GM12878 (cell line): ENCODE measurements around the gene PCNP. TPM values are rescaled to one million over a fixed set of nuclear protein-coding genes. Genes with fewer than 3 reads are reported as not detected.

Source experiments
- ATAC-seq: fragments of 200-7000 bp; cut with Tn5 transposase; 3 replicates; pipeline ENCODE4 v1.9.1; 2020; ENCODE audit warnings: mild to moderate bottlenecking, moderate library complexity
- BruUV-seq: library from RNA; stranded (reverse); fragments of 400-500 nt; replicated peaks from 2 replicates; lab custom pipeline; 2021; lab: Mats Ljungman, UMichigan
- CTCF ChIA-PET: fragments of 300-600 bp; sonication (Branson Sonifier 250); formaldehyde crosslinking; extraction: SDS; loops from one replicate; lab custom pipeline; 2021; ENCODE audit warnings: inconsistent platforms; lab: Yijun Ruan, JAX
- POLR2A ChIA-PET: fragments of 350-600 bp; formaldehyde crosslinking; extraction: SDS; loops from one replicate; lab custom pipeline; 2021; ENCODE audit warnings: inconsistent platforms; lab: Charles Lee
- RAD21 ChIA-PET: fragments of 300-600 bp; sonication (Branson Sonifier 250); formaldehyde crosslinking; loops from one replicate; lab custom pipeline; 2023; ENCODE audit warnings: antibody characterized with exemption; ENCODE audit not compliant: unreplicated experiment; lab: Charles Lee
- SMC1A ChIA-PET: fragments of 300-600 bp; sonication (Branson Sonifier 250); formaldehyde crosslinking; loops from one replicate; lab custom pipeline; 2023; ENCODE audit not compliant: unreplicated experiment, uncharacterized antibody; lab: Charles Lee
- DNase-seq: peaks from one replicate; pipeline ENCODE4 v3.0.0-alpha.2; 2011; ENCODE audit warnings: low read depth, low spot score
- FAIRE-seq: peaks from 3 replicates; lab custom pipeline; 2011; peaks lifted over from hg19 to GRCh38; lab: Jason Lieb, UNC
- H2AFZ ChIP-seq: 2 replicates; pipeline ENCODE4 v1.6.0; 2011; ENCODE audit warnings: low read depth, low read length, control low read depth; ENCODE audit not compliant: control insufficient read depth
- H3K27ac ChIP-seq: 2 replicates; pipeline ENCODE4 v1.5.1; 2011; ENCODE audit warnings: control low read depth; ENCODE audit not compliant: control insufficient read depth, insufficient read depth
- H3K27me3 ChIP-seq, 2 experiments: replicated peaks in 1 of 2; 2 replicates each; pipeline versions ENCODE4 v1.6.0 to v1.6.1; 2011; ENCODE audit warnings: low read length in 1 of 2; ENCODE audit not compliant: control insufficient read depth in 2 of 2, insufficient read depth in 2 of 2
- H3K36me3 ChIP-seq, 2 experiments: 2 replicates each; pipeline ENCODE4 v1.5.1; 2011; ENCODE audit warnings: low read length in 1 of 2; ENCODE audit not compliant: control insufficient read depth in 2 of 2, insufficient read depth in 2 of 2
- H3K4me1 ChIP-seq: 2 replicates; pipeline ENCODE4 v1.6.1; 2011; ENCODE audit warnings: mild to moderate bottlenecking, low read length, moderate library complexity, mixed read lengths; ENCODE audit not compliant: control insufficient read depth, insufficient read depth
- H3K4me2 ChIP-seq: 2 replicates; pipeline ENCODE4 v1.6.0; 2011; ENCODE audit warnings: control low read depth; ENCODE audit not compliant: control insufficient read depth, insufficient read depth
- H3K4me3 ChIP-seq: fragments of 200-600 bp; sonication (generic); 2 replicates; pipeline ENCODE4 v1.5.1; 2016
- H3K79me2 ChIP-seq: 2 replicates; pipeline ENCODE4 v1.6.0; 2011; ENCODE audit warnings: low read length; ENCODE audit not compliant: control insufficient read depth, insufficient read depth
- H3K9ac ChIP-seq: 2 replicates; pipeline ENCODE4 v1.8.0; 2011; ENCODE audit warnings: low read length, control low read depth, mixed read lengths; ENCODE audit not compliant: control insufficient read depth, insufficient read depth
- H3K9me3 ChIP-seq: replicated peaks from 3 replicates; pipeline ENCODE4 v1.5.1; 2011; ENCODE audit warnings: mild to moderate bottlenecking, low read length; ENCODE audit not compliant: control insufficient read depth, insufficient read depth
- H4K20me1 ChIP-seq: 2 replicates; pipeline ENCODE4 v1.6.0; 2011; ENCODE audit not compliant: control insufficient read depth, insufficient read depth
- CBX5 ChIP-seq: sonication (generic); IDR thresholded peaks from 2 replicates; pipeline ENCODE4 v1.6.1; 2016; ENCODE audit warnings: low read depth, moderate library complexity, mild to moderate bottlenecking, inconsistent platforms
- CHD1 ChIP-seq: IDR thresholded peaks from 2 replicates; pipeline ENCODE4 v1.6.1; 2012; ENCODE audit warnings: low read depth, low read length, improper control_type of control experiment
- IKZF1 ChIP-seq: fragments of 450-650 bp; conservative IDR thresholded peaks from 2 replicates; pipeline ENCODE4 v1.6.1; 2017; ENCODE audit warnings: antibody characterized with exemption, mild to moderate bottlenecking
- NFYB ChIP-seq: IDR thresholded peaks from 2 replicates; pipeline ENCODE4 v1.6.1; 2011; ENCODE audit warnings: low read depth, mild to moderate bottlenecking, low read length, improper control_type of control experiment, moderate library complexity; ENCODE audit not compliant: insufficient read depth
- NR2C1 ChIP-seq: fragments of 450-650 bp; IDR thresholded peaks from 2 replicates; pipeline ENCODE4 v1.6.1; 2017; ENCODE audit warnings: antibody characterized with exemption, mild to moderate bottlenecking, moderate library complexity
- NR2F1 ChIP-seq: fragments of 450-650 bp; conservative IDR thresholded peaks from 2 replicates; pipeline ENCODE4 v1.6.1; 2017; ENCODE audit warnings: mild to moderate bottlenecking
- POLR2A ChIP-seq: IDR thresholded peaks from 2 replicates; pipeline ENCODE4 v1.6.1; 2011; ENCODE audit warnings: low read depth, mild to moderate bottlenecking, low read length
- RAD21 ChIP-seq: IDR thresholded peaks from 2 replicates; pipeline ENCODE4 v1.6.1; 2011; ENCODE audit warnings: mild to moderate bottlenecking, low read depth, low read length, moderate library complexity; ENCODE audit not compliant: insufficient read depth
- TAF1 ChIP-seq: IDR thresholded peaks from 2 replicates; pipeline ENCODE4 v1.6.1; 2011; ENCODE audit warnings: mild to moderate bottlenecking, low read depth, low read length, borderline replicate concordance
- WRNIP1 ChIP-seq: IDR thresholded peaks from 2 replicates; pipeline ENCODE4 v1.6.1; 2011; ENCODE audit warnings: low read depth, low read length, improper control_type of control experiment, borderline replicate concordance
- ZBTB40 ChIP-seq: fragments of 450-650 bp; IDR thresholded peaks from 2 replicates; pipeline ENCODE4 v1.6.1; 2016; ENCODE audit warnings: mild to moderate bottlenecking, moderate library complexity, borderline replicate concordance
- WGBS: methylation state at CpG from one replicate; pipeline ENCODE4 v1.1.6; 2016; ENCODE audit warnings: low lambda C conversion rate; ENCODE audit not compliant: insufficient replicate concordance, insufficient coverage; ENCODE audit errors: missing lambda C conversion rate; 5-methylcytosine and 5-hydroxymethylcytosine counted together
- in situ Hi-C: fragments of 300-500 bp; cut with MboI; formaldehyde crosslinking; loops from 9 replicates; pipeline ENCODE4 v1.14.3; 2018; ENCODE audit warnings: mixed read lengths
- intact Hi-C: fragments of 100-400 bp; cut with micrococcal nuclease; formaldehyde crosslinking; loops from one replicate; pipeline ENCODE4 v1.14.2; 2022; ENCODE audit not compliant: unreplicated experiment
- polyA plus RNA-seq, 11 experiments: library from polyadenylated mRNA; depleted of rRNA in 4 of 11; unstranded in 6 of 11; stranded (reverse) in 5 of 11; fragments of >200 nt; fragmentation: Nextera tagmentation in 4 of 11; fragmentation: Illumina TruSeq in 1 of 11; extraction: Ambion mirVana in 4 of 11; extraction: Trizol in 1 of 11; gene quantifications; 1 replicate in 1 of 11; 2 replicates in 10 of 11; pipeline versions ENCODE4 v1.2.1 to v1.2.3, GENCODE V29; 2011 to 2016; ENCODE audit warnings: inconsistent platforms in 2 of 11, missing spikeins in 2 of 11, low read depth in 1 of 11
- total RNA-seq, 4 experiments: library from RNA; depleted of rRNA in 3 of 4; stranded (reverse); fragments of >200 nt in 3 of 4; fragmentation: Illumina TruSeq in 1 of 4; extraction: Trizol in 1 of 4; gene quantifications; 2 replicates each; pipeline versions ENCODE4 v1.2.1 to v1.2.3, GENCODE V29; 2013 to 2021
- TF ChIP-seq, protein P1 (sequence below): fragments of 450-650 bp; IDR thresholded peaks from 2 replicates; pipeline ENCODE4 v1.6.1; 2018; ENCODE audit warnings: borderline replicate concordance, mild to moderate bottlenecking; ENCODE audit not compliant: partially characterized antibody
- TF ChIP-seq, protein P2 (sequence below): fragments of 450-650 bp; IDR thresholded peaks from 2 replicates; pipeline ENCODE4 v1.6.1; 2018; ENCODE audit warnings: mild to moderate bottlenecking, low read depth, moderate library complexity; ENCODE audit not compliant: partially characterized antibody

PCNP gene
- total and polyA plus RNA-seq, 10 of the 15 experiments (the other 5 are each of a cell fraction or from before 2014, with no cell fraction given), result 49.8 to 179 (median 109) TPM

- Histone ChIP-seq H3K27me3 (no peaks in the 10 kb centered on the region; a peak in 1 of 4 replicates), H3K4me1 (no peaks in the 10 kb centered on the region; the same call in 1 of the 2 replicates), H3K9me3 (no peaks in the 10 kb centered on the region), H4K20me1 (no peaks in the 10 kb centered on the region), H3K27ac (no peak overlapping the region), H2AFZ (no peak overlapping the region), H3K36me3 (no peaks in the 10 kb centered on the region), H3K4me2 (no peak overlapping the region), H3K79me2 (no peaks in the 10 kb centered on the region), H3K9ac (no peak overlapping the region), H3K4me3 (no peak overlapping the region)
- intact Hi-C loops, result no loop called here
- ChIA-PET CTCF (interaction anchor here (1.0 to 4.2 kb wide), 3 partner anchors 61 to 571 kb away, joined by 3 to 22 read pairs (median 4); partner anchors contain the start of gene PCNP), RAD21 (interaction anchor here (0.7 kb wide), 1 partner anchor 914 kb away, joined by 3 read pairs; no protein-coding TSS in a partner anchor), POLR2A (no interaction called here), SMC1A (interaction anchor here (0.8 to 1.6 kb wide), 4 partner anchors 10 to 356 kb away, joined by 3 to 4 read pairs (median 3); no protein-coding TSS in a partner anchor)
- FAIRE-seq (no peak), ATAC-seq (no peak), DNase-seq (no peak)
- in situ Hi-C loops, result loop anchor here (5.0 kb wide), 1 partner anchor 567 kb away; no protein-coding TSS in a partner anchor
- WGBS, result 80% methylated on average over 18 of the region's 18 CpGs
- BruUV-seq, result no TSS peak
- TF ChIP-seq TAF1, result no peak
- TF ChIP-seq ZBTB40, result no peak
- no peak for TF ChIP-seq IKZF1
- no peak for TF ChIP-seq NFYB
- TF ChIP-seq, protein P1, sequence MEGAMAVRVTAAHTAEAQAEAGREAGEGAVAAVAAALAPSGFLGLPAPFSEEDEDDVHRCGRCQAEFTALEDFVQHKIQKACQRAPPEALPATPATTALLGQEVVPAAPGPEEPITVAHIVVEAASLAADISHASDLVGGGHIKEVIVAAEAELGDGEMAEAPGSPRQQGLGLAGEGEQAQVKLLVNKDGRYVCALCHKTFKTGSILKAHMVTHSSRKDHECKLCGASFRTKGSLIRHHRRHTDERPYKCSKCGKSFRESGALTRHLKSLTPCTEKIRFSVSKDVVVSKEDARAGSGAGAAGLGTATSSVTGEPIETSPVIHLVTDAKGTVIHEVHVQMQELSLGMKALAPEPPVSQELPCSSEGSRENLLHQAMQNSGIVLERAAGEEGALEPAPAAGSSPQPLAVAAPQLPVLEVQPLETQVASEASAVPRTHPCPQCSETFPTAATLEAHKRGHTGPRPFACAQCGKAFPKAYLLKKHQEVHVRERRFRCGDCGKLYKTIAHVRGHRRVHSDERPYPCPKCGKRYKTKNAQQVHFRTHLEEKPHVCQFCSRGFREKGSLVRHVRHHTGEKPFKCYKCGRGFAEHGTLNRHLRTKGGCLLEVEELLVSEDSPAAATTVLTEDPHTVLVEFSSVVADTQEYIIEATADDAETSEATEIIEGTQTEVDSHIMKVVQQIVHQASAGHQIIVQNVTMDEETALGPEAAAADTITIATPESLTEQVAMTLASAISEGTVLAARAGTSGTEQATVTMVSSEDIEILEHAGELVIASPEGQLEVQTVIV, result no peak
- no peak for TF ChIP-seq WRNIP1
- no peak for TF ChIP-seq NR2F1
- TF ChIP-seq POLR2A, result no peak
- TF ChIP-seq RAD21, result no peak
- TF ChIP-seq CBX5, result no peak
- TF ChIP-seq CHD1, result no peak
- TF ChIP-seq, protein P2, sequence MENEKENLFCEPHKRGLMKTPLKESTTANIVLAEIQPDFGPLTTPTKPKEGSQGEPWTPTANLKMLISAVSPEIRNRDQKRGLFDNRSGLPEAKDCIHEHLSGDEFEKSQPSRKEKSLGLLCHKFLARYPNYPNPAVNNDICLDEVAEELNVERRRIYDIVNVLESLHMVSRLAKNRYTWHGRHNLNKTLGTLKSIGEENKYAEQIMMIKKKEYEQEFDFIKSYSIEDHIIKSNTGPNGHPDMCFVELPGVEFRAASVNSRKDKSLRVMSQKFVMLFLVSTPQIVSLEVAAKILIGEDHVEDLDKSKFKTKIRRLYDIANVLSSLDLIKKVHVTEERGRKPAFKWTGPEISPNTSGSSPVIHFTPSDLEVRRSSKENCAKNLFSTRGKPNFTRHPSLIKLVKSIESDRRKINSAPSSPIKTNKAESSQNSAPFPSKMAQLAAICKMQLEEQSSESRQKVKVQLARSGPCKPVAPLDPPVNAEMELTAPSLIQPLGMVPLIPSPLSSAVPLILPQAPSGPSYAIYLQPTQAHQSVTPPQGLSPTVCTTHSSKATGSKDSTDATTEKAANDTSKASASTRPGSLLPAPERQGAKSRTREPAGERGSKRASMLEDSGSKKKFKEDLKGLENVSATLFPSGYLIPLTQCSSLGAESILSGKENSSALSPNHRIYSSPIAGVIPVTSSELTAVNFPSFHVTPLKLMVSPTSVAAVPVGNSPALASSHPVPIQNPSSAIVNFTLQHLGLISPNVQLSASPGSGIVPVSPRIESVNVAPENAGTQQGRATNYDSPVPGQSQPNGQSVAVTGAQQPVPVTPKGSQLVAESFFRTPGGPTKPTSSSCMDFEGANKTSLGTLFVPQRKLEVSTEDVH, result no peak
- TF ChIP-seq NR2C1, result no peak
Measured at GRCh38 chr3:101639280-101639963, 65.4 kb downstream of the PCNP start.
